Left lung (tissue), 10 donors: ENCODE data around the gene MTUS2. TPM values are rescaled to one million over a fixed set of nuclear protein-coding genes. Genes with fewer than 3 reads are reported as not detected.
A peak's percentile ranks its signal among the peaks of the same experiment; 100 is the strongest.

Experiments used
- ATAC-seq: fragments of 200-7000 bp; cut with Tn5 transposase; one replicate; pipeline ENCODE4 v1.9.1; 2020; ENCODE audit warnings: moderate library complexity
- DNase-seq, 4 donors: peaks; one replicate each; pipeline ENCODE4 v3.0.0-alpha.2; 2013 to 2020
- H3K27ac ChIP-seq, 2 donors: fragments of 200-600 bp; sonication (generic) in 1 of 2; one replicate each; pipeline versions ENCODE4 v1.5.0 to v1.8.0; 2020 to 2021
- H3K27me3 ChIP-seq, 2 donors: fragments of 200-600 bp; sonication (generic) in 1 of 2; one replicate each; pipeline versions ENCODE4 v1.5.0 to v1.8.0; 2020 to 2021
- H3K36me3 ChIP-seq, 2 donors: fragments of 200-600 bp; sonication (generic) in 1 of 2; one replicate each; pipeline versions ENCODE4 v1.5.0 to v1.8.0; 2020 to 2021
- H3K4me1 ChIP-seq, 2 donors: fragments of 200-600 bp; one replicate each; pipeline ENCODE4 v1.8.0; 2021
- H3K4me3 ChIP-seq, 2 donors: fragments of 200-600 bp; sonication (generic) in 1 of 2; one replicate each; pipeline versions ENCODE4 v1.5.0 to v1.8.0; 2020 to 2021; ENCODE audit warnings: mild to moderate bottlenecking in 1 of 2
- H3K9me3 ChIP-seq, 2 donors: fragments of 200-600 bp; sonication (generic) in 1 of 2; one replicate each; pipeline versions ENCODE4 v1.5.0 to v1.8.0; 2020 to 2021
- intact Hi-C, 2 donors: fragments of 100-400 bp; cut with DNase I; formaldehyde crosslinking; loops; one replicate each; pipeline versions ENCODE4 v1.11.2 to v1.14.2; 2022
- polyA plus RNA-seq, 6 donors: library from polyadenylated mRNA; unstranded; fragments of 120-200 nt; gene quantifications; one replicate each; pipeline ENCODE4 v1.2.1, GENCODE V29; 2013; ENCODE audit not compliant: insufficient read length in 6 of 6
- total RNA-seq, 2 donors: library from RNA; stranded (reverse); fragmentation: NEBNext Ultra II Directional; extraction: Animal tissue kit (Norgen Biotek cat#: 25700); gene quantifications; one replicate each; pipeline ENCODE4 v1.2.1, GENCODE V29; 2021
- TF ChIP-seq, protein P1 (sequence below), 2 donors: fragments of 200-600 bp; sonication (generic) in 1 of 2; IDR thresholded peaks; one replicate each; pipeline versions ENCODE4 v1.5.0 to v1.8.0; 2021; ENCODE audit warnings: antibody characterized with exemption in 2 of 2
- donor health status: DM: no; HTN: yes; CAD: no.
- donor health status: DM: no; HTN: no; CAD: no.

Gene MTUS2
- total and polyA plus RNA-seq, 8 donors = 0.21 to 0.92 (median 0.50) TPM

- DNase-seq (no peak), ATAC-seq (no peak)
- TF ChIP-seq, protein P1, sequence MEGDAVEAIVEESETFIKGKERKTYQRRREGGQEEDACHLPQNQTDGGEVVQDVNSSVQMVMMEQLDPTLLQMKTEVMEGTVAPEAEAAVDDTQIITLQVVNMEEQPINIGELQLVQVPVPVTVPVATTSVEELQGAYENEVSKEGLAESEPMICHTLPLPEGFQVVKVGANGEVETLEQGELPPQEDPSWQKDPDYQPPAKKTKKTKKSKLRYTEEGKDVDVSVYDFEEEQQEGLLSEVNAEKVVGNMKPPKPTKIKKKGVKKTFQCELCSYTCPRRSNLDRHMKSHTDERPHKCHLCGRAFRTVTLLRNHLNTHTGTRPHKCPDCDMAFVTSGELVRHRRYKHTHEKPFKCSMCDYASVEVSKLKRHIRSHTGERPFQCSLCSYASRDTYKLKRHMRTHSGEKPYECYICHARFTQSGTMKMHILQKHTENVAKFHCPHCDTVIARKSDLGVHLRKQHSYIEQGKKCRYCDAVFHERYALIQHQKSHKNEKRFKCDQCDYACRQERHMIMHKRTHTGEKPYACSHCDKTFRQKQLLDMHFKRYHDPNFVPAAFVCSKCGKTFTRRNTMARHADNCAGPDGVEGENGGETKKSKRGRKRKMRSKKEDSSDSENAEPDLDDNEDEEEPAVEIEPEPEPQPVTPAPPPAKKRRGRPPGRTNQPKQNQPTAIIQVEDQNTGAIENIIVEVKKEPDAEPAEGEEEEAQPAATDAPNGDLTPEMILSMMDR (IDR thresholded peaks at IDR 0.05) = no peak
- Histone ChIP-seq H3K4me3 (no peak overlapping the region), H3K4me1 (peaks cover 0 to 10% of the 10 kb centered on the region in 2 donors), H3K27me3 (peaks cover 0 to 39% of the 10 kb centered on the region in 2 donors), H3K9me3 (no peaks in the 10 kb centered on the region), H3K27ac (no peak overlapping the region), H3K36me3 (no peaks in the 10 kb centered on the region)
- intact Hi-C loops = loop anchor here in 1 of 2 donors (10.0 kb wide), 1 partner anchor 203 kb away; no protein-coding TSS in a partner anchor
Observed at GRCh38 chr13:29501674-29502073, 681.5 kb downstream of the MTUS2 start.

GRCh38 chr13:29502391-29503008, 682.4 kb downstream of the MTUS2 start:
- no peaks in the 10 kb centered on the region for H3K9me3 ChIP-seq
- intact Hi-C loops = loop anchor here in 1 of 2 donors (10.0 kb wide), 1 partner anchor 202 kb away; no protein-coding TSS in a partner anchor
- H3K27me3 ChIP-seq = peaks cover 0 to 48% of the 10 kb centered on the region in 2 donors
- ATAC-seq = no peak
- TF ChIP-seq, protein P1 (IDR thresholded peaks at IDR 0.05) = no peak
- no peak overlapping the region for H3K27ac ChIP-seq
- H3K36me3 ChIP-seq = no peaks in the 10 kb centered on the region
- DNase-seq = no peak
- H3K4me3 ChIP-seq = no peak overlapping the region
- peaks cover 0 to 2% of the 10 kb centered on the region in 2 donors for H3K4me1 ChIP-seq

GRCh38 chr13:29503041-29503837, 683.1 kb downstream of the MTUS2 start:
- Histone ChIP-seq H3K9me3 (no peaks in the 10 kb centered on the region), H3K27me3 (peaks cover 0 to 49% of the 10 kb centered on the region in 2 donors), H3K27ac (no peak overlapping the region), H3K4me1 (no peaks in the 10 kb centered on the region), H3K4me3 (no peak overlapping the region), H3K36me3 (no peaks in the 10 kb centered on the region)
- DNase-seq (peak in 1 of 4 donors; percentile 83), ATAC-seq (no peak)
- intact Hi-C loops = loop anchor here in 1 of 2 donors (10.0 kb wide), 1 partner anchor 202 kb away; no protein-coding TSS in a partner anchor
- TF ChIP-seq, protein P1 (IDR thresholded peaks at IDR 0.05) = no peak

GRCh38 chr13:29504691-29505090, 684.6 kb downstream of the MTUS2 start:
- TF ChIP-seq, protein P1 (IDR thresholded peaks at IDR 0.05) = no peak
- no peaks in the 10 kb centered on the region for H3K9me3 ChIP-seq
- H3K27ac ChIP-seq = no peak overlapping the region
- intact Hi-C loops = loop anchor here in 1 of 2 donors (5.0 to 10.0 kb wide), 2 partner anchors 200 to 608 kb away; no protein-coding TSS in a partner anchor
- DNase-seq (no peak), ATAC-seq (no peak)
- peaks cover 0 to 49% of the 10 kb centered on the region in 2 donors for H3K27me3 ChIP-seq
- no peaks in the 10 kb centered on the region for H3K36me3 ChIP-seq
- H3K4me3 ChIP-seq = no peak overlapping the region
- H3K4me1 ChIP-seq = no peaks in the 10 kb centered on the region

DNA sequence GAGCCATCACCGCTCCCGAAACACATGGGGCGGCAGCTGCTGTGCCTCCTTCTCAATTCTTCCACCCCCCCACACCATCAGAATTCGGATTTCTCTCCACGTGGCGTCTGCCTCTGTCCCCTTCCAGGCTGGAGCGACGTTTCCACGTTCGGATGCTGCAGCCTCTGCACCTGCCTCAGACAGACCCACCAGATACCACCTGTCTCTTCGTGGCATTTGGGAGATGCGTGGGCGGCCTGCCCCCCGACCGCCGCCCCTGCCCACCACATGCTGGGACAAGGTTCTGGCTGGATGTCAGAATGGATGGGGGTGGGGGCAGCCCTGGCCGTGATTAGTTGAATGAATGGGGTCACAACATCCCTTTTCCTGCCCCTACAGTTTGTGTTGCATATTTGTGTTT, 685.4 kb downstream of the MTUS2 start:
- Histone ChIP-seq H3K4me1 (no peaks in the 10 kb centered on the region), H3K9me3 (no peaks in the 10 kb centered on the region), H3K4me3 (no peak overlapping the region), H3K27ac (no peak overlapping the region), H3K27me3 (peaks cover 0 to 49% of the 10 kb centered on the region in 2 donors), H3K36me3 (peaks cover 0 to under 1% of the 10 kb centered on the region in 2 donors)
- TF ChIP-seq, protein P1 (IDR thresholded peaks at IDR 0.05) = no peak
- DNase-seq (no peak), ATAC-seq (no peak)
- intact Hi-C loops = loop anchor here in 1 of 2 donors (5.0 to 10.0 kb wide), 2 partner anchors 199 to 607 kb away; no protein-coding TSS in a partner anchor
